ENCODE results near the gene GPR39. TPM values are rescaled to one million over a fixed set of nuclear protein-coding genes. Genes with fewer than 3 reads are reported as not detected.
"Not testable (repeated sequence)": the region's sequence is repeated elsewhere in the genome, so short reads cannot be mapped to it uniquely, and the experiment has no call there.

The GPR39 gene
- total RNA-seq, 2 experiments from 2014 or later: not detected

- DNase-seq (no peak), ATAC-seq (ENCODE audit: low read depth) (no peak)
- Mint-ChIP-seq H3K4me1 (no peaks in the 10 kb centered on the region), H3K27ac (no peak overlapping the region), H3K27me3 (no peaks in the 10 kb centered on the region), H3K9me3 (peaks cover 1% of the 10 kb centered on the region), H3K4me3 (no peak overlapping the region), H3K36me3 (no peaks in the 10 kb centered on the region)
- POLR2A ChIA-PET: no interaction called here
These were observed 98.4 kb downstream of the GPR39 start for GRCh38 chr2:132515010-132515409.

- DNase-seq (no peak), ATAC-seq (ENCODE audit: low read depth) (no peak)
- H3K27me3 Mint-ChIP-seq: no peaks in the 10 kb centered on the region
- no peak overlapping the region for H3K4me3 Mint-ChIP-seq
- POLR2A ChIA-PET: no interaction called here
- H3K36me3 Mint-ChIP-seq: no peaks in the 10 kb centered on the region
- H3K27ac Mint-ChIP-seq: no peak overlapping the region
- no peaks in the 10 kb centered on the region for H3K9me3 Mint-ChIP-seq
- H3K4me1 Mint-ChIP-seq: no peaks in the 10 kb centered on the region
These were observed 100.8 kb downstream of the GPR39 start for GRCh38 chr2:132517386-132517785.

GRCh38 chr2:132518302-132518701 is 101.7 kb downstream of the GPR39 start:
- Mint-ChIP-seq H3K27ac (no peak overlapping the region), H3K4me1 (no peaks in the 10 kb centered on the region), H3K36me3 (no peaks in the 10 kb centered on the region), H3K27me3 (no peaks in the 10 kb centered on the region), H3K4me3 (no peak overlapping the region), H3K9me3 (no peaks in the 10 kb centered on the region)
- DNase-seq (no peak), ATAC-seq (ENCODE audit: low read depth) (no peak)
- POLR2A ChIA-PET: no interaction called here

- DNase-seq (no peak), ATAC-seq (ENCODE audit: low read depth) (no peak)
- Mint-ChIP-seq H3K9me3 (no peaks in the 10 kb centered on the region), H3K27me3 (no peaks in the 10 kb centered on the region), H3K27ac (no peak overlapping the region), H3K4me3 (no peak overlapping the region), H3K4me1 (no peaks in the 10 kb centered on the region), H3K36me3 (no peaks in the 10 kb centered on the region)
- POLR2A ChIA-PET: no interaction called here
These were observed 103.0 kb downstream of the GPR39 start for GRCh38 chr2:132519566-132519965.

- Mint-ChIP-seq H3K4me3 (no peak overlapping the region), H3K27me3 (no peaks in the 10 kb centered on the region), H3K9me3 (no peaks in the 10 kb centered on the region), H3K27ac (no peak overlapping the region), H3K4me1 (no peaks in the 10 kb centered on the region), H3K36me3 (no peaks in the 10 kb centered on the region)
- DNase-seq (no peak), ATAC-seq (ENCODE audit: low read depth) (no peak)
- POLR2A ChIA-PET: no interaction called here
These were observed 104.7 kb downstream of the GPR39 start for GRCh38 chr2:132521341-132521740.

GRCh38 chr2:132522901-132523300 is 106.3 kb downstream of the GPR39 start:
- POLR2A ChIA-PET: no interaction called here
- no peak overlapping the region for H3K27ac Mint-ChIP-seq
- no peaks in the 10 kb centered on the region for H3K36me3 Mint-ChIP-seq
- H3K4me1 Mint-ChIP-seq: no peaks in the 10 kb centered on the region
- H3K27me3 Mint-ChIP-seq: no peaks in the 10 kb centered on the region
- no peak overlapping the region for H3K4me3 Mint-ChIP-seq
- ATAC-seq (ENCODE audit: low read depth): no peak
- DNase-seq: no peak
- H3K9me3 Mint-ChIP-seq: peaks cover 2% of the 10 kb centered on the region

GRCh38 chr2:132537061-132537460 is 120.5 kb downstream of the GPR39 start:
- POLR2A ChIA-PET: not testable (repeated sequence)

GRCh38 chr2:132538331-132538855 is 121.8 kb downstream of the GPR39 start:
- H3K9me3 Mint-ChIP-seq: peaks cover 10% of the 10 kb centered on the region

More at GRCh38 chr2:132537061-132537460, 120.5 kb downstream of the GPR39 start:
- not testable (repeated sequence) for H3K4me1 Mint-ChIP-seq; ATAC-seq (ENCODE audit: low read depth); H3K4me3 Mint-ChIP-seq; H3K27ac Mint-ChIP-seq; DNase-seq; H3K27me3 Mint-ChIP-seq; H3K9me3 Mint-ChIP-seq; H3K36me3 Mint-ChIP-seq

GRCh38 chr2:132540166-132540565 is 123.6 kb downstream of the GPR39 start:
- Mint-ChIP-seq H3K27me3 (peaks cover 2% of the 10 kb centered on the region), H3K4me1 (no peaks in the 10 kb centered on the region), H3K27ac (no peak overlapping the region), H3K36me3 (no peaks in the 10 kb centered on the region), H3K4me3 (no peak overlapping the region), H3K9me3 (peaks cover 11% of the 10 kb centered on the region)
- DNase-seq (no peak), ATAC-seq (ENCODE audit: low read depth) (no peak)
- POLR2A ChIA-PET: no interaction called here

More at GRCh38 chr2:132538331-132538855, 121.8 kb downstream of the GPR39 start:
- Mint-ChIP-seq H3K27ac (no peak overlapping the region), H3K4me1 (no peaks in the 10 kb centered on the region), H3K36me3 (no peaks in the 10 kb centered on the region), H3K27me3 (peaks cover 2% of the 10 kb centered on the region), H3K4me3 (no peak overlapping the region)
- ATAC-seq (ENCODE audit: low read depth) (no peak), DNase-seq (no peak)
- POLR2A ChIA-PET: no interaction called here

- no peak overlapping the region for H3K27ac Mint-ChIP-seq
- H3K36me3 Mint-ChIP-seq: no peaks in the 10 kb centered on the region
- H3K9me3 Mint-ChIP-seq: peaks cover 5% of the 10 kb centered on the region
- no peaks in the 10 kb centered on the region for H3K4me1 Mint-ChIP-seq
- H3K27me3 Mint-ChIP-seq: no peaks in the 10 kb centered on the region
- POLR2A ChIA-PET: no interaction called here
- ATAC-seq (ENCODE audit: low read depth): no peak
- no peak for DNase-seq
- H3K4me3 Mint-ChIP-seq: no peak overlapping the region
These were observed 126.5 kb downstream of the GPR39 start for GRCh38 chr2:132542953-132543569.

GRCh38 chr2:132544006-132544630 is 127.5 kb downstream of the GPR39 start:
- POLR2A ChIA-PET: no interaction called here
- peaks cover 5% of the 10 kb centered on the region for H3K9me3 Mint-ChIP-seq
- no peaks in the 10 kb centered on the region for H3K4me1 Mint-ChIP-seq
- H3K27ac Mint-ChIP-seq: no peak overlapping the region
- no peak overlapping the region for H3K4me3 Mint-ChIP-seq
- no peak for DNase-seq
- H3K36me3 Mint-ChIP-seq: no peaks in the 10 kb centered on the region
- no peaks in the 10 kb centered on the region for H3K27me3 Mint-ChIP-seq
- no peak for ATAC-seq (ENCODE audit: low read depth)

- POLR2A ChIA-PET: no interaction called here
- no peak overlapping the region for H3K27ac Mint-ChIP-seq
- no peak overlapping the region for H3K4me3 Mint-ChIP-seq
- H3K9me3 Mint-ChIP-seq: peaks cover 5% of the 10 kb centered on the region
- ATAC-seq (ENCODE audit: low read depth) (no peak), DNase-seq (peak; percentile 32)
- H3K4me1 Mint-ChIP-seq: no peaks in the 10 kb centered on the region
- no peaks in the 10 kb centered on the region for H3K27me3 Mint-ChIP-seq
- H3K36me3 Mint-ChIP-seq: no peaks in the 10 kb centered on the region
These were observed 130.6 kb downstream of the GPR39 start for GRCh38 chr2:132547090-132547687.

- Mint-ChIP-seq H3K9me3 (no peaks in the 10 kb centered on the region), H3K4me3 (no peak overlapping the region), H3K4me1 (no peaks in the 10 kb centered on the region), H3K36me3 (no peaks in the 10 kb centered on the region), H3K27me3 (no peaks in the 10 kb centered on the region), H3K27ac (no peak overlapping the region)
- DNase-seq (no peak), ATAC-seq (ENCODE audit: low read depth) (no peak)
- POLR2A ChIA-PET: no interaction called here
These were observed 133.5 kb downstream of the GPR39 start for GRCh38 chr2:132549935-132550670.

Data from activated naive CD8-positive, alpha-beta T cell treated with anti-CD3 and anti-CD28 coated beads, Interleukin-2, amount 10 ng/mL, durations not matched to agents 7 days and 5 days (primary cell).